Measurements from ENCODE around the gene PEPD.

- TF ChIP-seq POLR2AphosphoS5 (IDR thresholded peaks at IDR 0.05; ENCODE audit: low read depth, low read length), result no peak
- no peak for TF ChIP-seq POLR2A (IDR thresholded peaks at IDR 0.05; ENCODE audit: borderline replicate concordance, extremely low read depth, insufficient read depth, insufficient read length)
- TF ChIP-seq JUND (IDR thresholded peaks at IDR 0.05), result no peak
- TF ChIP-seq CTCF (IDR thresholded peaks at IDR 0.05 in 2 of 3, conservative IDR thresholded peaks at IDR 0.05 in 1 of 3; ENCODE audit: borderline replicate concordance in 1 of 3, insufficient read depth in 1 of 3, low read depth in 2 of 3, low read length in 2 of 3), result no peak
- no peak for TF ChIP-seq RAD21 (IDR thresholded peaks at IDR 0.05; ENCODE audit: low read depth)
- no peak for TF ChIP-seq EZH2 (IDR thresholded peaks at IDR 0.05)
- no peak for TF ChIP-seq SRF (IDR thresholded peaks at IDR 0.05; ENCODE audit: low read depth)
- TF ChIP-seq YY1 (IDR thresholded peaks at IDR 0.05; ENCODE audit: extremely low read depth, insufficient replicate concordance, low read depth, low read length), result no peak
- TF ChIP-seq ZBTB33 (IDR thresholded peaks at IDR 0.05; ENCODE audit: extremely low read depth, insufficient replicate concordance, low read length), result no peak
- TF ChIP-seq SIN3A (IDR thresholded peaks at IDR 0.05; ENCODE audit: low read depth), result no peak
- no peak for TF ChIP-seq EZH2phosphoT487 (IDR thresholded peaks at IDR 0.05; ENCODE audit: borderline replicate concordance)
- TF ChIP-seq SP1 (IDR thresholded peaks at IDR 0.05; ENCODE audit: low read depth), result no peak
- no peak for TF ChIP-seq REST (IDR thresholded peaks at IDR 0.05; ENCODE audit: low read depth)
- TF ChIP-seq EGR1 (IDR thresholded peaks at IDR 0.05; ENCODE audit: low read depth), result no peak
Measured at GRCh38 chr19:33458171-33458633, 63.4 kb downstream of the PEPD start.

Measured in HCT116 (cell line).